Cardiac fibroblast (primary cell): ENCODE data around the gene PLXDC2.
"Not testable (repeated sequence)": the region's sequence is repeated elsewhere in the genome, so short reads cannot be mapped to it uniquely, and the experiment has no call there.

Source experiments
- DNase-seq, 2 donors: peaks; one replicate each; pipeline versions ENCODE4 v3.0.0 to v3.0.0-alpha.2; 2010; ENCODE audit warnings: low read depth in 2 of 2
- H3K4me3 ChIP-seq, 2 donors: replicated peaks in 1 of 2; 1 replicate in 1 of 2; 2 replicates in 1 of 2; pipeline ENCODE4 v1.5.1; 2011; ENCODE audit warnings: low read depth in 2 of 2, low read length in 2 of 2, mild to moderate bottlenecking in 2 of 2, moderate library complexity in 1 of 2
- TF ChIP-seq, protein P1 (sequence below): IDR thresholded peaks from one replicate; pipeline ENCODE4 v1.5.1; 2011; ENCODE audit warnings: low read depth, mild to moderate bottlenecking, low read length, inconsistent platforms

PLXDC2 gene

DNA sequence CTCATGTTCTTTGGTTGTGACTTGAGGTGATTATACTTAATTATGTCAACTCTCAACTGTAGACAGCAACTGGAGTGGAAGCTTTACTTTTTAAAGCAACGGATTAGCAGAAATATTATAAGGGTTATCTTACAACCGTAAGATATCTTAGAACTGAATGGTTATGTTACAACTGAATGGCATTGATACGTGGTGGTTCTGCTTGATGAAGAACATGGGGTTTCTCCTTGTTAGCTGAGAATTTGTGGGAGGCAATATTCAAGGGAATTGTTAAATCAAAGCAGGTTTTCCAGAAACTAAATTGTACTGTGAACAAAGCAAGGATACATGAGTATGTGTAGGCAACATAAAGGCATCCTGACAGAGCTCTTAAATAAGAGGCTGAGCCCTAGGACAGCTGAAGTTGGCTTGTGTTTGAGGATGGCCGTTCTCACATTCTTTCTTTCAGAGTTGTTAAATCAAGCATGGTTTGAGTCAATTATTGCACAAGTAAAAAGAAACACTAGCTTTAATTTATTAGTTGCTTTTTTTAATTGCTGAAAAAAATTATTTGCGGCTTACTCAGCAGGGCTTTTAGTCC, 350.0 kb downstream of the PLXDC2 start:
- TF ChIP-seq, protein P1, sequence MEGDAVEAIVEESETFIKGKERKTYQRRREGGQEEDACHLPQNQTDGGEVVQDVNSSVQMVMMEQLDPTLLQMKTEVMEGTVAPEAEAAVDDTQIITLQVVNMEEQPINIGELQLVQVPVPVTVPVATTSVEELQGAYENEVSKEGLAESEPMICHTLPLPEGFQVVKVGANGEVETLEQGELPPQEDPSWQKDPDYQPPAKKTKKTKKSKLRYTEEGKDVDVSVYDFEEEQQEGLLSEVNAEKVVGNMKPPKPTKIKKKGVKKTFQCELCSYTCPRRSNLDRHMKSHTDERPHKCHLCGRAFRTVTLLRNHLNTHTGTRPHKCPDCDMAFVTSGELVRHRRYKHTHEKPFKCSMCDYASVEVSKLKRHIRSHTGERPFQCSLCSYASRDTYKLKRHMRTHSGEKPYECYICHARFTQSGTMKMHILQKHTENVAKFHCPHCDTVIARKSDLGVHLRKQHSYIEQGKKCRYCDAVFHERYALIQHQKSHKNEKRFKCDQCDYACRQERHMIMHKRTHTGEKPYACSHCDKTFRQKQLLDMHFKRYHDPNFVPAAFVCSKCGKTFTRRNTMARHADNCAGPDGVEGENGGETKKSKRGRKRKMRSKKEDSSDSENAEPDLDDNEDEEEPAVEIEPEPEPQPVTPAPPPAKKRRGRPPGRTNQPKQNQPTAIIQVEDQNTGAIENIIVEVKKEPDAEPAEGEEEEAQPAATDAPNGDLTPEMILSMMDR, result no peak
- H3K4me3 ChIP-seq, result no peak overlapping the region
- no peak for DNase-seq

DNA sequence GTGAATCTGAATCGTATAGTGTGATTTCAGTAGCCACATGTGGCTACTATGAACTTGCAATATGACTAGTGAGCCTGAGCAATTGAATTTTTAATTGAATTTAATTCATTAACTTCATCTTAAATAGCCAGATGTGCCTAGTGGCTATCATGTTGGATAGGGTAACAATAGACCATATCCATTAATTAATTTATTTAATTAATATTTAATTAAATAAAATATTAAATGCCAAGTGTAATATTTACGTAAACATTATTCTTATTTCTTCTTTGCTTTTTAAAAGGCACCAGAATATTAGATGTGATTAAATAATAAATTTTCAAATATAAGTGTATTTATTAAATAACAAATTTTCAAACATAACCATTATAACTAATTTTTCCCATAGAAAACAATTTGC, 354.4 kb downstream of the PLXDC2 start:
- H3K4me3 ChIP-seq, result no peak overlapping the region
- DNase-seq, result no peak
- TF ChIP-seq, protein P1, result no peak

DNA sequence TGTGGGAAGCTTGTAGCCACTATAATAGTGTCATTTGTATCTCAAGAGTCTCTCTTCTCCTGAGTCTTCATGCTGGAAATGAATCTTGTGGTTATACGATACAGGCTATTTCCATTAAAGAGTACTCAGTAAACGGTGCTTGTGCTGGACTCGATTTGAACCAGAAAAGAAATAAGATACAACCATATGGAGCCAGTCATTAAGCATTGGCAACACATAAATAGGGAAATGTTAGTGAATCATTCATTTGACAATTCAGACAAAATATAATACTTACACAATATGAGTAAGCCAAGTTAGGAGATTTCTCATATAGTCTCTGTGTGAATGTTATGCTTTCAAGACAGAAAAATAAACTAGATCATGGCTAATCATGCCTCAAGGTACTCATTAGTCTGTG, 356.8 kb downstream of the PLXDC2 start:
- TF ChIP-seq, protein P1, result no peak
- no peak for DNase-seq

DNA sequence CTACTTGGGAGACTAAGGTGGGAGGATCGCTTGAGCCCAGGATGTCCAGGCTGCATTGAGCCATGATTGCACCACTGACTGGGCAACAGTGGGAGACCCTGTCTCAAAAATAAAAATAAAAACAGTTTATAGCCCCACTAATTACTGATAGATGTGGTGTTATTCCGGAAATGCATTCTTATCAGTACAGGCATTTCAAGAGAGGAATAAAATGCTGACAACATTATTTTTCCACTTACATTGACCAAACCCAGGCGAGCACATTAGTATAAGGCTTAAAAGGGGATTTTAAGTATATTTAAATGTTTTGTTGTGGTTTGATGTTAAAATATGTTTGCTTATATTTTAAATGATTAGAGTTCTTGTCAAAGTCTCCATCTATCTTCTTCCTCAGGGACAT, 359.5 kb downstream of the PLXDC2 start:
- H3K4me3 ChIP-seq, result no peak overlapping the region
- DNase-seq, result no peak
- TF ChIP-seq, protein P1, result no peak

More for the DNA sequence above, 356.8 kb downstream of the PLXDC2 start:
- no peak overlapping the region for H3K4me3 ChIP-seq

DNA sequence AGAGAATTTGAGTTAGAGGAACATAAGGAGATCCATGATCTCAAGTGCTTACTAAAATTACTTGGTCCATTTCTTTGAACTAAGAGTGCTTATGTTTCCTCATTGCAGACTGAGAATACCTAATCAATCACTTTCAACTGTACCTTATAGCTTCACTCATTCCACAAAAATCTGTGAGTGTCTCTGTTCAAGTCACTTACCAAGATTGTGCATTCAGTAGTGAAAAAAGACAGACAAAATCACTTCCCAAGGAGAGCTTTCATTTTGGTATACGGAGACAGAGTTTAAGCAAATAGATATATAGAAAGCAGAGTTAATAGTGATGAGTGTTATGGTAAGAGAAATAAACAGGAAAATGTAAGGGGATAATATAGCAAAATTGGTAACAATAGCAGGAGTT, 364.5 kb downstream of the PLXDC2 start:
- no peak for DNase-seq
- TF ChIP-seq, protein P1, result no peak
- H3K4me3 ChIP-seq, result no peak overlapping the region

DNA sequence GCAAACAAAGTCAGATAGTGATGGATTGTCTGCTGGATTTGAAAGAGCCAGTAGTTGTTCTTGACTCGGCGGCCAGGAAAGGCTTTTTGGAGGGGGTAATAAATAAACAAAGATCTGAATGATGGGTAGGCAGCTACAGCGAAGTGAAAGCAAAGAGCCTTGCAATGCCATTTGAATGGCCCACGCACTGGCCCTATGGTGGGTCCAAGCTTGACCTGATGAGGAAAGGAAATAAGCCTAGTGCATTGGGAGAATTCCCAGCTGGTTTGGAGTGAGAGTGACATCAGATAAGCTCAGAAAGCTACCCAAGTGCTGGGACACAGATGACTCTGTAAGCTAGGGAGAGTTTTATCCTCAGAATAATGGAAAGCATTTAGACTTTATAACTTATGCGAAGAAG, 365.2 kb downstream of the PLXDC2 start:
- TF ChIP-seq, protein P1, result no peak
- DNase-seq, result no peak
- no peak overlapping the region for H3K4me3 ChIP-seq

DNA sequence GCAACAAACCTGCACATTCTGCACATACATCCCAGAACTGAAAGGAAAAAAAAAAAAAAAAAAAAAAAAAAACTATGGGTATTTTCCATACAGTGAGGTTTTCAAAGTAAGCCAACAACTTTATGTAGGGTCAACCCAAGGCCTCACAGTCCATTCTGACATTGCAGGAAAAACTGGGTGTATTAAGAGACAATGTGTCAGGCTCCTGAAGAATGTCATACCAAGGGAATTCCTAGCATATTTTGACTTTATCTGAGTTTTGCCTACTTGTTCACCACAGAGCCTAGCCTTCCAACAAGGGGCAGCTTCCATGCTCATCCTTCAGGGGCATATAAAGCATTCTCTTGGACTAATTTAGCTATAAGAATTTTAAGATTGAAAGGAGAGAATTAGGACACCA, 368.9 kb downstream of the PLXDC2 start:
- peak; percentile 5 to 16 for DNase-seq
- no peak overlapping the region for H3K4me3 ChIP-seq

DNA sequence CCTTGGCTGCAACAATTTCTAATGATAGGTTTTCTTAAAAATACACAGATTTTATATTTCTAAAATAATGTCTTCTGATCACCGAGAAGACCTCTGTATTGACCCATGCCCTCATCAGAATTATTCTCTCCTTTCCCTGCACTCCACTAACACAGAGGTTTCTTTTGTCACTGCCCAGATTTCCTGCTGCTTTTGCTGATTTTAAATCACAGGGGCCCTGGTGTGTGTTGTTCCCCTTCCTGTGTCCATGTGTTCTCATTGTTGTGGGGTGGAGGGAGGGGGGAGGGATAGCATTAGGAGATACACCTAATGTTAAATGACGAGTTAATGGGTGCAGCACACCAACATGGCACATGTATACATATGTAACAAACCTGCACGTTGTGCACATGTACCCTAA, 375.2 kb downstream of the PLXDC2 start:
- not testable (repeated sequence) for H3K4me3 ChIP-seq

More for the DNA sequence above, 368.9 kb downstream of the PLXDC2 start:
- TF ChIP-seq, protein P1, result no peak

More for the DNA sequence above, 375.2 kb downstream of the PLXDC2 start:
- DNase-seq, result not testable (repeated sequence)
